Lower leg skin (tissue), 4 donors: ENCODE measurements around the gene CD2. TPM values are rescaled to one million over a fixed set of nuclear protein-coding genes. Genes with fewer than 3 reads are reported as not detected.

Experiments used
- DNase-seq, 2 donors: peaks; one replicate each; pipeline ENCODE4 v3.0.0-alpha.2; 2019; ENCODE audit warnings: low spot score in 2 of 2
- H3K4me3 ChIP-seq: fragments of 200-600 bp; sonication (generic); 2 replicates; pipeline ENCODE4 v1.5.1; 2017; ENCODE audit warnings: mild to moderate bottlenecking, low read depth; ENCODE audit not compliant: poor library complexity, severe bottlenecking
- POLR2A ChIP-seq, 2 donors: fragments of 450-650 bp; IDR thresholded peaks; one replicate each; pipeline ENCODE4 v1.6.1; 2016 to 2017; ENCODE audit warnings: antibody characterized with exemption in 2 of 2, mild to moderate bottlenecking in 1 of 2, moderate library complexity in 1 of 2
- WGBS, 2 donors: methylation state at CpG; one replicate each; pipeline ENCODE4 v1.1.5; 2018; 5-methylcytosine and 5-hydroxymethylcytosine counted together
- intact Hi-C: fragments of 100-400 bp; cut with DNase I; formaldehyde crosslinking; loops from one replicate; pipeline ENCODE4 v1.15.0; 2023; ENCODE audit warnings: low total_unique reads
- total RNA-seq, 4 donors: library from RNA; depleted of rRNA; stranded (reverse); fragments of >200 nt; gene quantifications; one replicate each; pipeline ENCODE4 v1.1.0, GENCODE V29; 2016
- TF ChIP-seq, protein P1 (sequence below), 3 donors: fragments of 450-650 bp; IDR thresholded peaks; one replicate each; pipeline ENCODE4 v1.5.1; 2016; ENCODE audit warnings: antibody characterized with exemption in 3 of 3, mild to moderate bottlenecking in 3 of 3, moderate library complexity in 2 of 3

Gene CD2
- total RNA-seq, 4 donors from 2014 or later, result 0.78 to 1.1 (median 1.1) TPM; not detected in 1

DNA sequence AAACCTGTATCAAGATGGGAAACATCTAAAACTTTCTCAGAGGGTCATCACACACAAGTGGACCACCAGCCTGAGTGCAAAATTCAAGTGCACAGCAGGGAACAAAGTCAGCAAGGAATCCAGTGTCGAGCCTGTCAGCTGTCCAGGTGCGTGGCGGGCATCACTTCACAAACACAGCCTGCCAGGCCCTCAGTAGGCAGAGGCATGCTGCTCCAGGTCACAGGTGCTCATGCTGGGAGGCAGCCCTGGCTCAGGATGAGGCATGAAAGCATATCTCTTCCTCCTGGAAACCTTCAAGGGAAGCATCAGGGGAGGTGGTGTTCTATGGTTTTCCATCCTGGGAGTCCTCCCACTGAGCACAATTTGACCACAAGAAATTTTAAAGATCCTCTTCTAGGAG is 6.3 kb downstream of the CD2 start:
- TF ChIP-seq, protein P1, sequence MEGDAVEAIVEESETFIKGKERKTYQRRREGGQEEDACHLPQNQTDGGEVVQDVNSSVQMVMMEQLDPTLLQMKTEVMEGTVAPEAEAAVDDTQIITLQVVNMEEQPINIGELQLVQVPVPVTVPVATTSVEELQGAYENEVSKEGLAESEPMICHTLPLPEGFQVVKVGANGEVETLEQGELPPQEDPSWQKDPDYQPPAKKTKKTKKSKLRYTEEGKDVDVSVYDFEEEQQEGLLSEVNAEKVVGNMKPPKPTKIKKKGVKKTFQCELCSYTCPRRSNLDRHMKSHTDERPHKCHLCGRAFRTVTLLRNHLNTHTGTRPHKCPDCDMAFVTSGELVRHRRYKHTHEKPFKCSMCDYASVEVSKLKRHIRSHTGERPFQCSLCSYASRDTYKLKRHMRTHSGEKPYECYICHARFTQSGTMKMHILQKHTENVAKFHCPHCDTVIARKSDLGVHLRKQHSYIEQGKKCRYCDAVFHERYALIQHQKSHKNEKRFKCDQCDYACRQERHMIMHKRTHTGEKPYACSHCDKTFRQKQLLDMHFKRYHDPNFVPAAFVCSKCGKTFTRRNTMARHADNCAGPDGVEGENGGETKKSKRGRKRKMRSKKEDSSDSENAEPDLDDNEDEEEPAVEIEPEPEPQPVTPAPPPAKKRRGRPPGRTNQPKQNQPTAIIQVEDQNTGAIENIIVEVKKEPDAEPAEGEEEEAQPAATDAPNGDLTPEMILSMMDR (IDR thresholded peaks at IDR 0.05), result no peak
- no peak for TF ChIP-seq POLR2A (IDR thresholded peaks at IDR 0.05)
- intact Hi-C loops, result no loop called here
- no peak overlapping the region for H3K4me3 ChIP-seq
- 95 to 97% methylated on average over 3 of the region's 3 CpGs for whole genome bisulfite sequencing, 2 donors
- DNase-seq, result no peak

DNA sequence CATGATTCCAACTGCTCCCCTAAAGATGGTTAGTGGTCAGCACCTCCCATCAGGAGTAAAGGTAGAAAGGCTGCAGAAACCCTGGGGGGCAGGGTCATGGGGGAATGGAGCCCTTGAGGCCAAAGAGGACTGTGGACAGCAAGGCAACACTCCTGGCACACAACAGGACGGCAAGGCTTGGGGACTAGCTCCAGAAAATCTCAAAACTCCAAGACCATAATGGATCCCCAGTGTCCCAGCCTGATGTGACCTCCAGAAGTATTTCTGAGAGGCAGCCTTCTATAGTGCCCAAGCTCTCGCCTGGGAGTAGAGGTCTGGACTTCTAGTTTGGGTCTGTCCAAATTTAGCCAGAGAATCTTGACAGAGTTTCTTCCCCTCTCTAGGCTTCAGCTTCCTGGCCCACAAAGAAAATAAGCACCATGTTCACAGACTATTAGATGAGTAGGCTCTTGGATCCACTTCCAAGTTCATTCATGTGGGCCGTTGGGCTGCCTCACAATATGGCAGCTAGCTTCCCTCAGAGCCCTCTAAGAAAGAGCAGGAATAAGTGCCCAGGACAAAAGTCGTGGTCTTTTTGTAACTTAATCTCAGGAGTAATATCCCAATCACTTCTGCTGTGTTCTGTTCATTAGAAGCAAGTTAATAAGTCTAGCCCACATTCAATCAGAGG is 6.9 kb downstream of the CD2 start:
- H3K4me3 ChIP-seq, result no peak overlapping the region
- TF ChIP-seq POLR2A (IDR thresholded peaks at IDR 0.05), result no peak
- TF ChIP-seq, protein P1 (IDR thresholded peaks at IDR 0.05), result no peak
- WGBS, 2 donors, result 69 to 91% methylated on average over 4 of the region's 4 CpGs
- intact Hi-C loops, result no loop called here
- no peak for DNase-seq

DNA sequence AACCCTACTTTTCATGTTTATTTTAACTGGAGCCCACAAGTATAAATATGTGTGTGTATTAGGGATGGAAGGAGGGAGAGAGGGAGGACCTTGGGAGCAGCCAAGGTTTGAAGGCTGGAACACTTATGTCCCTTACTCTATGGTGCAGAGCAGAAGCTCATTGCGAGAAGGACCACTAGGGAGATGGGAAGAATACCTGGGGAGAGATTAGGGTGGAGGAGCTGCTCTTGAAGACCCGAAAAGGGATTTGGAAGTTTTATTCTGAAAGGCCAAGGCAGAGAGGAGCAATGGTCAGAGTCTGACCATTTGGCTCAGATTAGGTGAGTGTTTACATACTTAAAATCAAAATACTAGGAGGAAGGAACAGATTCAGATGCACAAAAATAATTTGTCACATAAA is 8.1 kb downstream of the CD2 start:
- H3K4me3 ChIP-seq, result no peak overlapping the region
- DNase-seq, result no peak
- TF ChIP-seq, protein P1 (IDR thresholded peaks at IDR 0.05), result no peak
- TF ChIP-seq POLR2A (IDR thresholded peaks at IDR 0.05), result no peak
- intact Hi-C loops, result no loop called here
- 93 to 96% methylated on average over 2 of the region's 2 CpGs for WGBS, 2 donors

DNA sequence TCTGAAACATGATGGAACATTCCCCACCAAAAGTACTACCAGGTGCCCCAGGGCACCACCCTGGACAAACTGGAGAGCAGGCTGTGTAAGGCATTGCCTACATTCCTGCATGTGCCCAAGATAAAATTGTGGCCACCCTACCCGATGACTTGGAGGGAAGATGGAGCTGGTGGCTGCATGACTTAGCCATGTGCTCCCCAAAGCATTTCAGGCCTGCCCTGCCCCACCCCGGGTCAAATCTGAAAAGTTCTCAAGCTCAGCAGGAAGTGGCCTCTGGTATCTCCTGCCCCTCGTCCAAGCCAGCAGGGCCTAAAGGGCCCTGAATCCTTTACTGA is 8.5 kb downstream of the CD2 start:
- no peak for DNase-seq
- no peak overlapping the region for H3K4me3 ChIP-seq
- 72 to 75% methylated on average over 3 of the region's 3 CpGs for WGBS, 2 donors
- intact Hi-C loops, result no loop called here
- no peak for TF ChIP-seq POLR2A (IDR thresholded peaks at IDR 0.05)
- TF ChIP-seq, protein P1 (IDR thresholded peaks at IDR 0.05), result no peak

DNA sequence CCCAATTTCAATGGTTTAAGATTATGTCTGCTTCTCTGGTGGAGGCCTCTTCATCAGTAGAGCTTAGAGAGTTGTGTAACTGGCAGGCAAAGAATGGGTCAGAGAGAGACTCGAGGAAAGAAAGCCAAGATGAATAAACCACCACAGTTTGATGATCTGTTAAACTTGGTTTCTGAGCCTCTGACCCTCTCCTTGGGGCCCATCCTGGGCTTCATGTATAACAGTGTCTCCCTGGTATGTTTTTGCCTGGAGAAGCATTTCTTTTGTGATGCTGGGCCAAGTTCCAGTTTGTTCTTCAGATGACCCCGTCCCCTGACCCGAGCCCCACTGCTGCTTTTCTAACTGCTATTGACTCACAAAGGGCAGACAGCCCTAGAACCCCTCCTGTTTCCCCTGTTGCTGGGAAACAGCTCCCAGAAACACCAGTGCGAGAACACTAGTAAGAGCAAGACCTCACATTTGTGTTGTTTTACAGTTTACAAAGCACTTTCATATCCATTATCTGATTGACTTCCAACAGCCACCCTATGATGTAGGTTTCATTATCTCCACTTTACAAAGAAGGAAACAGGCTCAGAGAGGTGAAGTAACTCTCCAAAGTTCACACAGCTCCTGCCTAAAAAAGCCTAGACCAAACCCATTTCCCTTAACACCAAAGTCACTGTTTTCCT is 9.0 kb downstream of the CD2 start:
- no peak for DNase-seq
- intact Hi-C loops, result no loop called here
- WGBS, 2 donors, result 51 to 66% methylated on average over 4 of the region's 4 CpGs

More for the DNA sequence above, 9.0 kb downstream of the CD2 start:
- no peak for TF ChIP-seq POLR2A (IDR thresholded peaks at IDR 0.05)
- TF ChIP-seq, protein P1 (IDR thresholded peaks at IDR 0.05), result no peak
- H3K4me3 ChIP-seq, result no peak overlapping the region
